GM12878 (cell line): ENCODE data around the gene PNLDC1. TPM values are rescaled to one million over a fixed set of nuclear protein-coding genes. Genes with fewer than 3 reads are reported as not detected.

Experiments
- ATAC-seq: fragments of 200-7000 bp; cut with Tn5 transposase; 3 replicates; pipeline ENCODE4 v1.9.1; 2020; ENCODE audit warnings: mild to moderate bottlenecking, moderate library complexity
- BruUV-seq: library from RNA; stranded (reverse); fragments of 400-500 nt; replicated peaks from 2 replicates; lab custom pipeline; 2021; lab: Mats Ljungman, UMichigan
- CTCF ChIA-PET: fragments of 300-600 bp; sonication (Branson Sonifier 250); formaldehyde crosslinking; extraction: SDS; loops from one replicate; lab custom pipeline; 2021; ENCODE audit warnings: inconsistent platforms; lab: Yijun Ruan, JAX
- POLR2A ChIA-PET: fragments of 350-600 bp; formaldehyde crosslinking; extraction: SDS; loops from one replicate; lab custom pipeline; 2021; ENCODE audit warnings: inconsistent platforms; lab: Charles Lee
- RAD21 ChIA-PET: fragments of 300-600 bp; sonication (Branson Sonifier 250); formaldehyde crosslinking; loops from one replicate; lab custom pipeline; 2023; ENCODE audit warnings: antibody characterized with exemption; ENCODE audit not compliant: unreplicated experiment; lab: Charles Lee
- SMC1A ChIA-PET: fragments of 300-600 bp; sonication (Branson Sonifier 250); formaldehyde crosslinking; loops from one replicate; lab custom pipeline; 2023; ENCODE audit not compliant: unreplicated experiment, uncharacterized antibody; lab: Charles Lee
- DNase-seq: peaks from one replicate; pipeline ENCODE4 v3.0.0-alpha.2; 2011; ENCODE audit warnings: low read depth, low spot score
- FAIRE-seq: peaks from 3 replicates; lab custom pipeline; 2011; peaks lifted over from hg19 to GRCh38; lab: Jason Lieb, UNC
- H2AFZ ChIP-seq: 2 replicates; pipeline ENCODE4 v1.6.0; 2011; ENCODE audit warnings: low read depth, low read length, control low read depth; ENCODE audit not compliant: control insufficient read depth
- H3K27ac ChIP-seq: 2 replicates; pipeline ENCODE4 v1.5.1; 2011; ENCODE audit warnings: control low read depth; ENCODE audit not compliant: control insufficient read depth, insufficient read depth
- H3K27me3 ChIP-seq, 2 experiments: replicated peaks in 1 of 2; 2 replicates each; pipeline versions ENCODE4 v1.6.0 to v1.6.1; 2011; ENCODE audit warnings: low read length in 1 of 2; ENCODE audit not compliant: control insufficient read depth in 2 of 2, insufficient read depth in 2 of 2
- H3K36me3 ChIP-seq, 2 experiments: 2 replicates each; pipeline ENCODE4 v1.5.1; 2011; ENCODE audit warnings: low read length in 1 of 2; ENCODE audit not compliant: control insufficient read depth in 2 of 2, insufficient read depth in 2 of 2
- H3K4me1 ChIP-seq: 2 replicates; pipeline ENCODE4 v1.6.1; 2011; ENCODE audit warnings: mild to moderate bottlenecking, low read length, moderate library complexity, mixed read lengths; ENCODE audit not compliant: control insufficient read depth, insufficient read depth
- H3K4me2 ChIP-seq: 2 replicates; pipeline ENCODE4 v1.6.0; 2011; ENCODE audit warnings: control low read depth; ENCODE audit not compliant: control insufficient read depth, insufficient read depth
- H3K4me3 ChIP-seq: fragments of 200-600 bp; sonication (generic); 2 replicates; pipeline ENCODE4 v1.5.1; 2016
- H3K79me2 ChIP-seq: 2 replicates; pipeline ENCODE4 v1.6.0; 2011; ENCODE audit warnings: low read length; ENCODE audit not compliant: control insufficient read depth, insufficient read depth
- H3K9ac ChIP-seq: 2 replicates; pipeline ENCODE4 v1.8.0; 2011; ENCODE audit warnings: low read length, control low read depth, mixed read lengths; ENCODE audit not compliant: control insufficient read depth, insufficient read depth
- H3K9me3 ChIP-seq: replicated peaks from 3 replicates; pipeline ENCODE4 v1.5.1; 2011; ENCODE audit warnings: mild to moderate bottlenecking, low read length; ENCODE audit not compliant: control insufficient read depth, insufficient read depth
- H4K20me1 ChIP-seq: 2 replicates; pipeline ENCODE4 v1.6.0; 2011; ENCODE audit not compliant: control insufficient read depth, insufficient read depth
- CEBPB ChIP-seq, 2 experiments: fragments of 150-350 bp in 1 of 2; IDR thresholded peaks; 2 replicates each; pipeline ENCODE4 v1.6.1; 2012 to 2014; ENCODE audit warnings: low read depth in 2 of 2, low read length in 2 of 2, borderline replicate concordance in 1 of 2, inconsistent platforms in 1 of 2
- CHD1 ChIP-seq: IDR thresholded peaks from 2 replicates; pipeline ENCODE4 v1.6.1; 2012; ENCODE audit warnings: low read depth, low read length, improper control_type of control experiment
- CTCF ChIP-seq, 3 experiments: IDR thresholded peaks in 2 of 3; conservative IDR thresholded peaks in 1 of 3; 2 replicates each; pipeline ENCODE4 v1.5.1; 2011; ENCODE audit warnings: low read depth in 3 of 3, low read length in 3 of 3, mild to moderate bottlenecking in 3 of 3, control low read depth in 2 of 3, moderate library complexity in 2 of 3, inconsistent platforms in 1 of 3, mixed read lengths in 1 of 3; ENCODE audit not compliant: control insufficient read depth in 2 of 3, insufficient read depth in 1 of 3; ENCODE audit errors: extremely low read depth in 1 of 3
- DPF2 ChIP-seq: fragments of 450-650 bp; IDR thresholded peaks from 2 replicates; pipeline ENCODE4 v1.6.1; 2017; ENCODE audit warnings: mild to moderate bottlenecking
- E2F4 ChIP-seq: IDR thresholded peaks from 2 replicates; pipeline ENCODE4 v1.6.1; 2012; ENCODE audit warnings: low read depth, low read length, improper control_type of control experiment
- ESRRA ChIP-seq: IDR thresholded peaks from 2 replicates; pipeline ENCODE4 v1.6.1; 2012; ENCODE audit warnings: mild to moderate bottlenecking, low read length, improper control_type of control experiment
- LARP7 ChIP-seq: fragments of 450-650 bp; IDR thresholded peaks from 2 replicates; pipeline ENCODE4 v1.6.1; 2017; ENCODE audit warnings: mild to moderate bottlenecking
- MXI1 ChIP-seq: fragments of 150-350 bp; IDR thresholded peaks from 2 replicates; pipeline ENCODE4 v1.6.1; 2011; ENCODE audit warnings: low read depth, mild to moderate bottlenecking, inconsistent platforms, low read length, improper control_type of control experiment
- NR2F1 ChIP-seq: fragments of 450-650 bp; conservative IDR thresholded peaks from 2 replicates; pipeline ENCODE4 v1.6.1; 2017; ENCODE audit warnings: mild to moderate bottlenecking
- RBBP5 ChIP-seq: fragments of 200-600 bp; sonication (generic); conservative IDR thresholded peaks from 2 replicates; pipeline ENCODE4 v1.6.1; 2016
- RCOR1 ChIP-seq: conservative IDR thresholded peaks from 2 replicates; pipeline ENCODE4 v1.6.1; 2012; ENCODE audit warnings: low read depth, low read length, improper control_type of control experiment
- RELB ChIP-seq: fragments of 450-650 bp; IDR thresholded peaks from 2 replicates; pipeline ENCODE4 v1.6.1; 2017; ENCODE audit warnings: low read depth, mild to moderate bottlenecking, moderate library complexity
- RUNX3 ChIP-seq: IDR thresholded peaks from 2 replicates; pipeline ENCODE4 v1.6.1; 2012; ENCODE audit warnings: low read length, inconsistent platforms
- STAT3 ChIP-seq: IDR thresholded peaks from 2 replicates; pipeline ENCODE4 v1.6.1; 2011; ENCODE audit warnings: low read depth, low read length, improper control_type of control experiment
- TARDBP ChIP-seq: IDR thresholded peaks from 2 replicates; pipeline ENCODE4 v1.6.1; 2016; ENCODE audit warnings: borderline replicate concordance
- WGBS: methylation state at CpG from one replicate; pipeline ENCODE4 v1.1.6; 2016; ENCODE audit warnings: low lambda C conversion rate; ENCODE audit not compliant: insufficient replicate concordance, insufficient coverage; ENCODE audit errors: missing lambda C conversion rate; 5-methylcytosine and 5-hydroxymethylcytosine counted together
- in situ Hi-C: fragments of 300-500 bp; cut with MboI; formaldehyde crosslinking; loops from 9 replicates; pipeline ENCODE4 v1.14.3; 2018; ENCODE audit warnings: mixed read lengths
- intact Hi-C: fragments of 100-400 bp; cut with micrococcal nuclease; formaldehyde crosslinking; loops from one replicate; pipeline ENCODE4 v1.14.2; 2022; ENCODE audit not compliant: unreplicated experiment
- polyA plus RNA-seq, 11 experiments: library from polyadenylated mRNA; depleted of rRNA in 4 of 11; unstranded in 6 of 11; stranded (reverse) in 5 of 11; fragments of >200 nt; fragmentation: Nextera tagmentation in 4 of 11; fragmentation: Illumina TruSeq in 1 of 11; extraction: Ambion mirVana in 4 of 11; extraction: Trizol in 1 of 11; gene quantifications; 1 replicate in 1 of 11; 2 replicates in 10 of 11; pipeline versions ENCODE4 v1.2.1 to v1.2.3, GENCODE V29; 2011 to 2016; ENCODE audit warnings: inconsistent platforms in 2 of 11, missing spikeins in 2 of 11, low read depth in 1 of 11
- total RNA-seq, 4 experiments: library from RNA; depleted of rRNA in 3 of 4; stranded (reverse); fragments of >200 nt in 3 of 4; fragmentation: Illumina TruSeq in 1 of 4; extraction: Trizol in 1 of 4; gene quantifications; 2 replicates each; pipeline versions ENCODE4 v1.2.1 to v1.2.3, GENCODE V29; 2013 to 2021

Gene PNLDC1
- total and polyA plus RNA-seq, 10 of the 15 experiments (the other 5 are each of a cell fraction or from before 2014, with no cell fraction given), result 0.06 to 0.25 (median 0.09) TPM; not detected in 2

- TF ChIP-seq DPF2, result no peak; the same call in 1 of the 2 replicates
- no peak for TF ChIP-seq ESRRA
- TF ChIP-seq RCOR1, result no peak
- no peak for TF ChIP-seq RBBP5
- TF ChIP-seq CHD1, result peak; percentile 80; the same call in 1 of the 2 replicates
- no peak for TF ChIP-seq TARDBP
- TF ChIP-seq MXI1, result no peak; the same call in none of the 2 replicates
- no peak for TF ChIP-seq CEBPB (IDR thresholded peaks at IDR 0.05; ENCODE audit: borderline replicate concordance in 1 of 2, low read depth in 2 of 2, low read length in 2 of 2)
- TF ChIP-seq STAT3, result no peak
Observed at GRCh38 chr6:159761873-159762680, 38.0 kb upstream of the PNLDC1 start, which contains the start of gene ACAT2 (continued).

GRCh38 chr6:159762681-159763293 lies 37.3 kb upstream of the PNLDC1 start:
- BruUV-seq, result no TSS peak
- Histone ChIP-seq H4K20me1 (no peaks in the 10 kb centered on the region), H3K27me3 (no peaks in the 10 kb centered on the region), H3K36me3 (peaks cover 4 to 20% of the 10 kb centered on the region in 2 experiments), H3K27ac (peak overlapping the region; percentile 89), H2AFZ (peak overlapping the region; percentile 94), H3K79me2 (peaks cover 26% of the 10 kb centered on the region), H3K4me2 (peak overlapping the region; percentile 88), H3K4me3 (peak overlapping the region; percentile 93), H3K9me3 (no peaks in the 10 kb centered on the region), H3K9ac (peak overlapping the region; percentile 81), H3K4me1 (peaks cover 5% of the 10 kb centered on the region)
- ATAC-seq (peak; percentile 52), FAIRE-seq (peak; percentile 49), DNase-seq (no peak)
- in situ Hi-C loops (no loop called here), intact Hi-C loops (loop anchor here (1.0 to 2.0 kb wide), 3 partner anchors 27 to 70 kb away; partner anchors contain the start of genes SOD2 and TCP1)
- SMC1A ChIA-PET, result interaction anchor here (0.8 to 3.6 kb wide), 6 partner anchors 20 to 179 kb away, joined by 3 to 18 read pairs (median 4); partner anchors contain the start of genes MRPL18 and TCP1
- CTCF ChIA-PET, result interaction anchor here (0.7 to 1.7 kb wide), 7 partner anchors 18 to 72 kb away, joined by 3 to 5 read pairs (median 4); partner anchors contain the start of genes TCP1 and WTAP
- POLR2A ChIA-PET, result interaction anchor here (0.7 to 4.8 kb wide), 6 partner anchors 12 to 37 kb away, joined by 3 to 50 read pairs (median 6); partner anchors contain the start of genes MRPL18, TCP1 and WTAP
- 3% methylated on average over 16 of the region's 16 CpGs for WGBS
- RAD21 ChIA-PET, result interaction anchor here (0.7 to 1.7 kb wide), 4 partner anchors 27 to 187 kb away, joined by 3 to 5 read pairs (median 4); partner anchors contain the start of genes MRPL18, SOD2, TCP1 and WTAP
- TF ChIP-seq LARP7 (0 out of 2 replicates have a peak, but pooled peaks have one; percentile 15), NR2F1 (peak; percentile 90), RELB (peak; percentile 10; the same call in 1 of the 2 replicates), CTCF (IDR thresholded peaks at IDR 0.05 in 2 of 3, conservative IDR thresholded peaks at IDR 0.05 in 1 of 3; ENCODE audit: control insufficient read depth in 2 of 3, extremely low read depth in 1 of 3, insufficient read depth in 1 of 3, low read depth in 3 of 3, low read length in 3 of 3) (0 out of 6 replicates have a peak, but pooled peaks of 1 of the 3 experiments have one; percentile 1), RUNX3 (peak; percentile 48; the same call in 1 of the 2 replicates), E2F4 (no peak)
